Sigmoid colon (tissue), 7 donors: ENCODE measurements around the gene MYL10. TPM values are rescaled to one million over a fixed set of nuclear protein-coding genes. Genes with fewer than 3 reads are reported as not detected.

Experiments
- DNase-seq: peaks from one replicate; pipeline ENCODE4 v3.0.0-alpha.2; 2019
- H3K27ac ChIP-seq, 4 donors: fragments of 200-600 bp; sonication (generic); one replicate each; pipeline ENCODE4 v1.5.1; 2016 to 2019; ENCODE audit warnings: mild to moderate bottlenecking in 1 of 4
- H3K27me3 ChIP-seq, 3 donors: fragments of 200-600 bp; sonication (generic); one replicate each; pipeline ENCODE4 v1.5.1; 2019; ENCODE audit warnings: mild to moderate bottlenecking in 1 of 3
- H3K36me3 ChIP-seq, 4 donors: fragments of 200-600 bp; sonication (generic); one replicate each; pipeline ENCODE4 v1.5.1; 2016 to 2019
- H3K4me1 ChIP-seq, 4 donors: fragments of 200-600 bp; sonication (generic); one replicate each; pipeline ENCODE4 v1.5.1; 2017 to 2019
- H3K4me3 ChIP-seq, 4 donors: fragments of 200-600 bp; sonication (generic); one replicate each; pipeline ENCODE4 v1.5.1; 2017 to 2019; ENCODE audit warnings: mild to moderate bottlenecking in 2 of 4, moderate library complexity in 1 of 4
- H3K9me3 ChIP-seq, 4 donors: fragments of 200-600 bp in 3 of 4; sonication (generic) in 3 of 4; one replicate each; pipeline versions ENCODE4 v1.5.1 to v1.6.1; 2013 to 2019
- CTCF ChIP-seq, 4 experiments: fragments of 450-650 bp in 3 of 4; fragments of 200-600 bp in 1 of 4; IDR thresholded peaks; one replicate each; pipeline ENCODE4 v1.5.1; 2016 to 2019; ENCODE audit warnings: antibody characterized with exemption in 4 of 4, mild to moderate bottlenecking in 3 of 4, moderate library complexity in 2 of 4
- EP300 ChIP-seq, 4 donors: sonication (generic); formaldehyde crosslinking; IDR thresholded peaks; one replicate each; pipeline ENCODE4 v1.6.1; 2017; ENCODE audit warnings: antibody characterized with exemption in 4 of 4
- POLR2A ChIP-seq, 2 donors: fragments of 450-650 bp; IDR thresholded peaks; one replicate each; pipeline ENCODE4 v1.6.1; 2016; ENCODE audit warnings: antibody characterized with exemption in 2 of 2, mild to moderate bottlenecking in 2 of 2, moderate library complexity in 2 of 2
- POLR2AphosphoS5 ChIP-seq, 4 donors: sonication (generic); formaldehyde crosslinking; IDR thresholded peaks; one replicate each; pipeline ENCODE4 v1.6.1; 2017; ENCODE audit warnings: antibody characterized with exemption in 4 of 4
- WGBS, 2 donors: extraction: QIAGEN DNeasy Blood & Tissue Kit; methylation state at CpG; one replicate each; pipeline ENCODE4 v1.1.7; 2013; 5-methylcytosine and 5-hydroxymethylcytosine counted together
- intact Hi-C: fragments of 100-400 bp; cut with DNase I; formaldehyde crosslinking; loops from one replicate; pipeline ENCODE4 v1.15.1; 2023
- polyA plus RNA-seq, 3 donors: library from polyadenylated mRNA; stranded (reverse); fragments of 200-250 nt; gene quantifications; one replicate each; pipeline ENCODE4 v1.2.3, GENCODE V29; 2013
- total RNA-seq, 4 donors: library from RNA; depleted of rRNA; stranded (reverse); fragments of >200 nt; gene quantifications; one replicate each; pipeline ENCODE4 v1.1.0, GENCODE V29; 2016
- donor health status: healthy with polysubstance abuse.
- donor health status: Bipolar disorder and iron deficiency.
- donor health status: healthy.

MYL10 gene
- total and polyA plus RNA-seq, 7 donors, result not detected

GRCh38 chr7:101572156-101572555 is 56.9 kb downstream of the MYL10 start:
- DNase-seq, result no peak
- no peaks in the 10 kb centered on the region for H3K36me3 ChIP-seq
- H3K27ac ChIP-seq, result no peak overlapping the region
- intact Hi-C loops, result no loop called here
- TF ChIP-seq EP300 (IDR thresholded peaks at IDR 0.05) (no peak), POLR2A (IDR thresholded peaks at IDR 0.05) (no peak), POLR2AphosphoS5 (IDR thresholded peaks at IDR 0.05) (no peak), CTCF (IDR thresholded peaks at IDR 0.05) (no peak)
- 97 to 98% methylated on average over 2 of the region's 2 CpGs for WGBS, 2 donors
- H3K4me3 ChIP-seq, result no peak overlapping the region
- no peaks in the 10 kb centered on the region for H3K4me1 ChIP-seq
- peaks cover 0 to 12% (median 1%) of the 10 kb centered on the region in 4 donors for H3K9me3 ChIP-seq
- H3K27me3 ChIP-seq, result peaks cover 0 to 3% (median 0%) of the 10 kb centered on the region in 3 donors

GRCh38 chr7:101567230-101567629 is 61.9 kb downstream of the MYL10 start:
- WGBS, 2 donors, result 85 to 93% methylated on average over 7 of the region's 7 CpGs
- no peak overlapping the region for H3K4me3 ChIP-seq
- H3K27me3 ChIP-seq, result peaks cover 0 to 35% (median 18%) of the 10 kb centered on the region in 3 donors
- peak; percentile 19 for DNase-seq
- no peak for TF ChIP-seq POLR2AphosphoS5 (IDR thresholded peaks at IDR 0.05)
- no peaks in the 10 kb centered on the region for H3K36me3 ChIP-seq
- intact Hi-C loops, result no loop called here
- H3K4me1 ChIP-seq, result no peaks in the 10 kb centered on the region
- no peak overlapping the region for H3K27ac ChIP-seq
- peaks cover 0 to 2% (median under 1%) of the 10 kb centered on the region in 4 donors for H3K9me3 ChIP-seq

DNA sequence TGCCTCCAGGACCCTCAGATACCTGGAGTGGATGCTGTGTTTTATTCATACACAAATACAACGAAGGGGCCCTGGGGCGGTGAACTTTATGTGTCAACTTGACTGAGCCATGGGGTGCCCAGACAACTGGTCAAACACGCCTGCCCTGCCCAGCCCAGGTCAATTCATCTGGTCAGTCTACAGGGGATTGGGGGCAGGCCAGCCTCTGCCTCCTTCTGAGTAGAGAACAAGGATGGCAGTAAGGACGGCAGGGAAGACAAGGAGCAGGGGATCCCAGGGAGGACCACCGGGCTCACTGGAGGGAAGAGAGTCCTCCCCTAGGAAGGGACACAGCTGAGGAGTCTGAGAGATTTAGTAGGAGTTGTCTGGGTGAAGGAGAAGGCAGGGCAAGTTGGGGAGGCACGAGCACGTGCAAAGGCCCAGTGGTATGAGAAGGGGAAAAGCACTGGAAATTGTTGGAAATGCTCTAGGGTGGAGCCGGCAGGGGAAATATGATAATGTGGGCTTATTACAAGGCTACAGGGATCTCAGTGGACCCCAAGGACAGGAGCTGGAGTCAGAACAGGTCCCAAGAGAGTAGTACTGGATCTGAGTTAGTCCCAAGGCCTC is 63.4 kb downstream of the MYL10 start:
- no peaks in the 10 kb centered on the region for H3K4me1 ChIP-seq
- no peak overlapping the region for H3K27ac ChIP-seq
- H3K27me3 ChIP-seq, result peaks cover 0 to 40% (median 18%) of the 10 kb centered on the region in 3 donors
- WGBS, 2 donors, result 82 to 89% methylated on average over 8 of the region's 8 CpGs
- H3K9me3 ChIP-seq, result peaks cover 0 to 2% (median 0%) of the 10 kb centered on the region in 4 donors
- H3K36me3 ChIP-seq, result no peaks in the 10 kb centered on the region
- peak; percentile 36 for DNase-seq
- no peak overlapping the region for H3K4me3 ChIP-seq
- no peak for TF ChIP-seq POLR2AphosphoS5 (IDR thresholded peaks at IDR 0.05)
- no peak for TF ChIP-seq CTCF (IDR thresholded peaks at IDR 0.05)
- TF ChIP-seq POLR2A (IDR thresholded peaks at IDR 0.05), result no peak
- intact Hi-C loops, result no loop called here

DNA sequence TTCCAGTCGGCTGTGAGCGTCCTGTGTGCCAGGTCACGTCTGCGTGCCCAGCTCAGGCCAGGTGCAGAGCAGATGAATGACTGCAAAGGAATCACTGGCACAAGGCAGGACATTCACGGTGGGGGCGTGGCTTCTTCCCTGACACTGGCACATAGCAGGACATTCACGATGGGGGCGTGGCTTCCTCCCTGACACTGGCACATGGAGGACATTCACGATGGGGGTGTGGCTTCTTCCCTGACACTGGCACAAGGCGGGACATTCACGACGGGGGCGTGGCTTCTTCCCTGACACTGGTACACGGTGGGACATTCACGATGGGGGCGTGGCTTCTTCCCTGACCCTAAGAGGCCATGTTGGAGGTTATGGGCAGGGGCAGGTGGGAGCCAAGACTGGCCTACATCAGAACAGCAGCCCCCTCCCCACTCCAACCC is 64.3 kb downstream of the MYL10 start:
- Histone ChIP-seq H3K27me3 (peaks cover 0 to 40% (median 18%) of the 10 kb centered on the region in 3 donors), H3K9me3 (peaks cover 0 to under 1% (median 0%) of the 10 kb centered on the region in 4 donors), H3K4me1 (no peaks in the 10 kb centered on the region), H3K4me3 (no peak overlapping the region), H3K36me3 (no peaks in the 10 kb centered on the region), H3K27ac (no peak overlapping the region)
- WGBS, 2 donors, result 15 to 54% methylated on average over 16 of the region's 16 CpGs
- TF ChIP-seq EP300 (IDR thresholded peaks at IDR 0.05), result no peak
- no peak for TF ChIP-seq POLR2A (IDR thresholded peaks at IDR 0.05)
- no peak for TF ChIP-seq POLR2AphosphoS5 (IDR thresholded peaks at IDR 0.05)
- DNase-seq, result peak; percentile 59
- intact Hi-C loops, result no loop called here

DNA sequence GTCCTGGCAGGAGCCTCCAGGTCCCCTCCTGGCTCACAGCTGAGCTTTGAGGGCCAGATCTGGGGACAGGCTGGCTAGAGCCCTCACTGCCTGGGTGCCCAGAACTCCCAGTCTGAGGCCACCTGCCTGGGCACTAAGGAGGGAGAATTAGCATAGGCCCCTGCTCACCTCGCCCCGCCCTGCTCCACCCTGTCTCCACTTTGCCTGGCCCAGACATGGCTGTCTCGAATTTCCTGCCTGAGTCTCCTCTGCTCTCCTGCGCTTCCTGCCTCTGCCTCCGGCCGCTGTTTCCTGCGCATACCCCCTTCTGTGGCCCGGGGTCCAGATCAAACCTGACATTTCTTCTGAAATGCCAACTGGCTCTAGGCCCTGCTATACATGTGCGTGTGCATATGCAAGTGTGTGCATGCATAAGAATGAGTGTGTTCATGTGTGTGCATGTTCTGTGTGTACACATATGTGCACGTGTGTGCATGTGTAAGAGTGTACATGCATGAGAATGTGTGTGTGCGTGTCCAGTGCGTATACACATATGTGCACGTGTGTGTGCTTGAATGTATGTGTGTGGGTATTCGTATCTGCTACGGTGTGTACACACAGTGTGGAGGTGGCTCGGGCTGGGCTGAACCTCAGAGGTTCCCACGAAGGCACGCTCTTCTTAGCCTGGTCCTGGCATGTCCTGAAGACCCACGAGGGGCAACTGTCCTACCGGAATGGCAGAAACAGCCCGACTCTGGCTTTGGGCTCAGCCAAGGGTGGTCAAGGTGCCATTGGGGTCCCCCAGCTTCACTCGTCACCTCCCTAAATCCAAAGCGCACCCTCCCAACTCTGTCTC is 64.9 kb downstream of the MYL10 start:
- no peak for TF ChIP-seq POLR2A (IDR thresholded peaks at IDR 0.05)
- TF ChIP-seq EP300 (IDR thresholded peaks at IDR 0.05), result no peak
- no peak for TF ChIP-seq CTCF (IDR thresholded peaks at IDR 0.05)
- TF ChIP-seq POLR2AphosphoS5 (IDR thresholded peaks at IDR 0.05), result no peak
- WGBS, 2 donors, result 72 to 81% methylated on average over 23 of the region's 23 CpGs
- intact Hi-C loops, result no loop called here
- H3K36me3 ChIP-seq, result no peaks in the 10 kb centered on the region
- H3K4me1 ChIP-seq, result no peaks in the 10 kb centered on the region
- peaks cover 0 to 40% (median 18%) of the 10 kb centered on the region in 3 donors for H3K27me3 ChIP-seq
- no peak for DNase-seq
- H3K4me3 ChIP-seq, result no peak overlapping the region
- H3K9me3 ChIP-seq, result no peaks in the 10 kb centered on the region
- no peak overlapping the region for H3K27ac ChIP-seq

Other genes starting within 250 kb of the MYL10 start
- 100 to 1,000 TPM in 2 of 4 donors, 10 to 100 TPM in 2; 47.4 to 127 (median 79.0) TPM for gene CUX1, start 188.3 kb upstream of the MYL10 start, total RNA-seq
- 10 to 100 TPM; 46.7 to 49.9 (median 47.2) TPM for gene CUX1, start 188.3 kb upstream of the MYL10 start, polyA plus RNA-seq